Sciatic nerve (tissue), 2 donors: ENCODE results near the gene CCDC192. TPM values are rescaled to one million over a fixed set of nuclear protein-coding genes. Genes with fewer than 3 reads are reported as not detected.

Experiments
- ATAC-seq: fragments of 200-7000 bp; cut with Tn5 transposase; one replicate; pipeline ENCODE4 v1.9.1; 2020; ENCODE audit warnings: mild to moderate bottlenecking, moderate library complexity
- DNase-seq: peaks from one replicate; pipeline ENCODE4 v3.0.0-alpha.2; 2020; ENCODE audit warnings: low spot score
- intact Hi-C: fragments of 100-400 bp; cut with DNase I; formaldehyde crosslinking; loops from one replicate; pipeline ENCODE4 v1.14.2; 2022
- total RNA-seq: library from RNA; stranded (reverse); fragmentation: NEBNext Ultra II Directional; extraction: Animal tissue kit (Norgen Biotek cat#: 25700); gene quantifications from one replicate; pipeline ENCODE4 v1.2.1, GENCODE V29; 2021
- donor health status: DM: no; HTN: no; CAD: no.
- donor health status: DM: no; HTN: no; CAD: no.

The CCDC192 gene
- total RNA-seq, 1 donor from 2014 or later, result 1.2 TPM

DNA sequence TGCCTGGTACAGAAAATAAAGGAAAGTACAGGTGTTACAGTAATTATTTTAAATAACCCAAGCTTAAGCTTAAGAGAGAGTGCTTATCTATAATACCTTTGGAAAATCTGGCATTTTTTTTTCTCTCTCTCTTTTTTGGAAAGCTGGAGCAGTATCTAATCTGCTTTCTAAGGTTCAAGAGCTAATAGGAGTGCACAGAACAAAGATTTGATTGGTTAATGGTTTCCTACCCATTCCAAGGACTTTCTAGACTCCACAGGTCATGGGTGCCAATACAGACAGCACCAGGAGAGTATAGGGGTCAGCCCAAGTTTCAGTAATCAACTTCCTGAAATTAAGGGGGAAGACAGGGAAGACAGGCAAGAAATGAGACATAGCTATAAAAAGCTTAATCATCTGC, 276.3 kb downstream of the CCDC192 start:
- intact Hi-C loops, result no loop called here
- DNase-seq (no peak), ATAC-seq (no peak)

DNA sequence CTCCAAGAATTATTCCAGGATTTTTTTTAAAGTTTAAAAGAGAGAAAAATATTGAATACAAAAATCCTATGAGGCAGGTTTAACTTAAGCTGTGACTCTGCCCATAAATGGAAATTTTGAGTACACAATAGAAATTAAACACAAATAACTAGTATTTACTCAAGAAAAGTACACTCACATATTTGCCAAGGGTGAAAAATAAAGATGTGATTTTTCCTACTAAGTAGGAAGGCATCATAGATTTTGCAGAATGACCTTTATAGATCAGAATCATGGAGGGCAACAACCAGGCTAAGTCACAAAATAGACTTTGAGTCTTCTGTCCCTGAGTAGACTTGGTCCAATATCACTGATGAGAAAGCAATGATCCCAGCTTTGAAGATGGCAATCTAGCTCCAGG, 277.7 kb downstream of the CCDC192 start:
- DNase-seq (no peak), ATAC-seq (no peak)
- intact Hi-C loops, result no loop called here

DNA sequence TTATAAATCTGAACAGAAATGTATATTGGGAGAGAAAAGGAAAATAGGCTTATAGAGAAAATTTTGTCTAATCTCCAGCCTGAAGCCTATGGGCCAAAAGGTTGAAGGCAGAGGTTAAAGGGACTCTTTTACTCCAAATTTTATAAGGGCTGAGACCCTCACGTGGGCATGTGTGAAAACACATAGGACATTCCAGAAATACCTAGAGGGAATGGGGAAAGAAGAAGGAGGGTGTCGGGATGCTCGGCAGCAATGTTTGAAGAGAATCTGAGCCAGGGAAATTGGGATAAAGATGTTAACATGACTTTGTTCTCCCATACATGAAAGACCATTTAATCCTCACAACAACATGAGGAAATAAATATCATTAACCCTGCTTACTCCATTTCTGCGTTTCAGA, 278.3 kb downstream of the CCDC192 start:
- no peak for DNase-seq
- ATAC-seq, result no peak
- intact Hi-C loops, result no loop called here

DNA sequence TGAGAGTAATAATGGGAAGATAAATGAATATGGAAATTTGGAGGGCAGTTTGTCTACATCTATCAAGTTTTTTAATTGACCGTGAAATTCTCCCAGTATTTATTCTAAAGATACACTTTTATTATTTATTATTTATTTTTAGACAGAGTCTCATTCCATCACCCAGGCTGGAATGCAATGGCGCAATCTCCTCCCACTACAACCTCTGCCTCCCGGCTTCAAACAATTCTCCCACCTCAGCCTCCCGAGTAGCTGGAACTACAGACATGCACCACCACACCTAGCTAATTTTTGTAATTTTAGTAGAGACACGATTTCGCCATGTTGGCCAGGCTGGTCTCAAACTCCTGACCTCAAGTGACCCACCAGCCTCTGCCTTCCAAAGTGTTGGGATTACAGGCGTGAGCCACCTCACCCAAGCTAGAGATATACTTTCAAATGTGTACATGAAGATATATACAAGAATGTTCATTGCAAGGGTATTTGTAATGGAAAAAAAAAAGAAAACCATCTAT, 282.7 kb downstream of the CCDC192 start:
- intact Hi-C loops, result no loop called here
- no peak for DNase-seq
- ATAC-seq, result no peak

DNA sequence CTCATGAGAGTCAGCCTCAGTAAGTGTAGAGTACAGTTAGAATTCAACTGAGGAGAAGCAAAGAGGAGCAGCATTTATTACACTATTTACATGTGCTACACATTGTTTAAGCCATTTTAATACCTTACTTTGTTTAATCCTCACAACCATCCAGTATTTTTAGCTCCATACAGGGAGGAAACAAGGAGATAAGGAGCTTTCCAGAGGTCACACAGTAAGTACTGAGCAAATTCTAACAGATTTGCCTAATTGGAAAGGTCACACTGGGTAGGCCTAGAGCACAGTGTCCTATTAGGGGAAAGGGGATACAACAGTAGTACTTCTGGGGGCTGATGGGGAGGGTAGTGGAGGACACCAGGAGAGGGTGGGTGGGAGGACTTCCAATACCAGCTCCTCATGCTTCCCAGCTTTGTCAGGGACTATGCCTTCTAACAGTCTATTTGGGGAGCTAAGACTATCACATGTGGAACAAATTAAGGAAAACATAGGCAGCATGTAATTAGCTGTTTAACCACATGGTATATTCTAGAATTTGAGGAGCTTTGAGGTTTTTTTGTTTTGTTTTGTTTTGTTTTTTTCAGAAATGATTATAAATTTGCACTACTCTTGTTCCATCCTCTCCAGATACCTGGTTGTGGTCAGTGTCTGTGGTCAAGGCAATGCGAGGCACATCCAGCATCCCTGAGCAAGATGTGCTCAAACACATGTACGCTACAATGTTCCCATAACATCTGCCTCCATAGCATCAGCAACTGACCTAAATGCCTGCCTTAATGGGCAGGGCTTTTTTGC, 284.4 kb downstream of the CCDC192 start:
- intact Hi-C loops, result no loop called here
- no peak for ATAC-seq
- no peak for DNase-seq

DNA sequence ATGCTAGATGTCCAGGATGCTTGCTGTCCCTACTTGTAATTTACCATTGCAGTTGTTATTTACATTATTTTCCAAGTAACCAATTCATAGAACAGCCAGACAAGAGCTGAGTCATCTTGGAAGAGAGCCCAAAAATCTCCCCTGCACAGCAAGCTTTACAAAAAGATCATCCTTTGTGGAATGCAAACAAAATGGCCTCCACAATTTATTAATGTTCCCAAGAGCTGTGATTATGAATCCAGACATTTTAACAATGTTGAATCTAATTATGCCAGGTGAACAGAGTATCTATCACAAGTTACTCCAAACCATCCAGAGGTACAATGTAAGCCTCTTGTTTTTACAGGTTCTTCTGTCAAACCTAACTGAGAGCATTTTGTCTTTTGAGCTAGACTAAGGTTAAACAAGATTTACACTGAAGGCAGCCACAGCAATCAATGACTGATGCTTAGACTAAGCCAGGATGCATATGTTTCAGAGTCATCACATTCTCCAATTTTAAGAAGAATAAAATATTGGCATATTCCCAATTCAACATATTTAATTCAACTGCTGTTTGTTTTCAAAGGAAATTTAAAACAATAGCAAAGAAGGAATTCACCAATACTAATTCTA, 285.1 kb downstream of the CCDC192 start:
- DNase-seq (no peak), ATAC-seq (no peak)
- intact Hi-C loops, result no loop called here

Other genes starting within 250 kb of the CCDC192 start
- 47.2 TPM for gene PRRC1, start 185.8 kb upstream of the CCDC192 start, total RNA-seq
- not detected for gene CTXN3, start 54.3 kb upstream of the CCDC192 start, total RNA-seq